Activated T-cell treated with anti-CD3 and anti-CD28 coated beads, Interleukin-2, amount 50 U/mL, for 1 hour (primary cell): ENCODE results near the gene UVRAG.
"Not testable (repeated sequence)": the region's sequence is repeated elsewhere in the genome, so short reads cannot be mapped to it uniquely, and the experiment has no call there.

ENCODE experiments used
- DNase-seq: peaks from one replicate; pipeline ENCODE4 v3.0.0-alpha.2; 2020

UVRAG gene

DNA sequence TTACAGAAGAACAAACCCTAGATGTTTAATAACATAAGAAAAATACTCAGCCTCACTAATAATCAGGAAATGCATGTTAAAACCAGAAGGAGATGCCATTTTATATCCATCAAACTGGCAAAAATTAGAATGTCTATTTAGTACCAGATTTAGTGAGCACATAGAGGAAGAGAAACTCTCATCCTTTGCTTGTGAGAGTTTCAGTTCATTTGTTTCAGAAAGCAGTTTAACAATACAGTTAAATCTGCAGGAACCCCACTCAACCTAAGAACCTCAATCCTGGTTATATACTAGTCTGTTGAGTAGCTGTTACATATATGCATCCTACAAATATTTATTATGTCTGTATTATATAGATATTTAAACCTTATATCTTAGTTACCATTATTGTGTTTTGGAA, 218.7 kb downstream of the UVRAG start:
- no peak for DNase-seq

DNA sequence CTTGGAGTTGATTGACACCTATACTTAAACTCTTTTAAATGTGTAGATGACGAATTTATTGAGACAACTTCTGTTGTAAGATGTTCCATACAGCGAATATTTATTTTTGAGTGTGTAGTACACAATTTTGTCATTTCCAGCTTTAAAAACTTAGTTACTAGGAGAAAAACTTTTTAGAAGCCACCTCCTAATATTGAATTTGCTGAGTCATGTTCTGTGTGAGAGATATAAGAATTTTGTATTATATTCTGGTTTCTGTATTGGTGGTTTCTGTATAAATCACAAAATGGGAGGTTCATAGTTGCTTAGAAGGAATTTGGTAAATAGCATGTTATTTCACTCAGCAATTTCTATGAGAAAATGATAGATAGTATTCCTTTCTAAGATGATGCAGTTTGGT, 220.0 kb downstream of the UVRAG start:
- DNase-seq = no peak

DNA sequence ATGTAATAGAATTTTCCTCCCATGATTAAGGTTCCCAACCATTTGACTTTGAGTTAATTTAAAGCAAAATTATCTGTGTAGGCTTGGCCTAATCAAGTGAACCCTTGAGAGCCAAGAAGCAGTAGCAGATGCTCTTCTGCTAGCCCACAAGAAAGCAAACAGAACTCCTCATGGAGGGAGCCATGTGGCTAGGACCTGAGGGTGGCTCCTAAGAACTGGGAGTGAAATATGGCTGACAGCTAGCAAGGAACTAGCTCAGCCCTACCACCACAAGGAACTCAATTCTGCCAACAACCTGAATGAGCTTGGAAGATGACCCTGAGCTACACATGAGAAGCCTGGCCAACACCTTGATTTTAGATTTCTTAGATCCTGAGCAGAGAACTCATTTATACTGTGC, 223.6 kb downstream of the UVRAG start:
- DNase-seq = no peak

DNA sequence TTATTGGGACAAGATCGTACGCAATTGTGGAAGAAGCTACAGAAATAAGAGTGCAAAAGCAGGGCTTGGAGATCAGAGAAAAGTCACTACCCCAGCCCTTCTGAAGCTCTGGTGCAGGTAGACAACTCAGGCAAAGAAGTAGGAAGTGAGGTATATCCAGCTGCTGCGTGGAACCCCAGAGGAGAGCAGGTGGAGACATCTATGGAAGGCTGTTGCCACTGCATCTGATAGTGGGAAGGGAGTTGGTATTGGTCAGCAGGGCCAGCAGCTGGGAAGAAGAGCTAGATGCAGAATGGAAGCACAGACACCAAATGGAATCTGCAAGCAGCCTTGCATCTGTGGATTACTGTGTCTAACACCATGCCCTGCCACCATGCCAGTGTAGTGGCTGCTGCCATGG, 226.2 kb downstream of the UVRAG start:
- no peak for DNase-seq

DNA sequence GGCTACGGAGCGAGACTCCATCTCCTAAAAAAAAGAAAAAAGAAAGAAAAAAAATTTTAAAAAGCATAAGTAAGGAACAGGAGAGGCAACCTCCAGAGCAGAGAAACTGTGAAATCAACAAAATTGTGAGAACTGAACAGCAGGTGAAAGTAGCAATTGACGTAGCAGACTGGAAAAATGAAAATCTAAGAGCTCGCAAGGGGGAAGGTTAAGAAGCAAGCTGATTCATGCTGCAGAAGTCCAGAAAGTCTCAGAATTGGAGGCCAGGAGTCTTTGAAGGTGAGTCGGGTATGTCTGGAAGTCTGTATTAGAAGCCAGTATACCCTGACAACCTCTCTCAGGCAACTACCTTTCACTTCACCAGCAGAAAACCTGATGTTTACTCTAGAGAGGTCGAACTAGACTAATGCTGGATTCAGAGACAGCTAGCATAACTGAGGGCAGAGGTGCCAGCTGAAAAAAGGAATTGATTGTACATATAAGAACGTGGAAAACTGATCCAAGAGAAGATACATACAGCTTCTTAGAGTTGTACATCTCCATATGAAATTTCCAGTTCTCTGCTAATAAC, 229.8 kb downstream of the UVRAG start:
- no peak for DNase-seq

DNA sequence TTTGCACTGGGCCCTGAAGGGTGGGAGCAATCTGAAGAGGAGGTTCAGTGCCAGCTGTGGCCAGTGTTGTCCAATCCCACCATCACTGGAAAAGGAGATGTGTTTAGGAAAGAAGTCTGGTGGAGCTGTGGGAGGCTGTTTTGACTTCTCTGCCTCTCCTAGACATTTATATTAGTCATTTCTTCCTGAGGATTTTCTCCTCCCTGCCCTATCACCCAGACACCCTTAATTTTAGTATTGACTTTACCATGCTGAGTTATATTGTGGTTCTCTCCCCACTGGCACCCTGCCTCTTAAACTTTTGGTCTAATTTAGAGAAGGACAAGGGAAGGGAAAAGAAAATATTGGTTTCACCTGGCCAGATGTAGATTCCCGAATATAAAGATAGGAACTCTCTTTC, 232.2 kb downstream of the UVRAG start:
- DNase-seq = no peak

DNA sequence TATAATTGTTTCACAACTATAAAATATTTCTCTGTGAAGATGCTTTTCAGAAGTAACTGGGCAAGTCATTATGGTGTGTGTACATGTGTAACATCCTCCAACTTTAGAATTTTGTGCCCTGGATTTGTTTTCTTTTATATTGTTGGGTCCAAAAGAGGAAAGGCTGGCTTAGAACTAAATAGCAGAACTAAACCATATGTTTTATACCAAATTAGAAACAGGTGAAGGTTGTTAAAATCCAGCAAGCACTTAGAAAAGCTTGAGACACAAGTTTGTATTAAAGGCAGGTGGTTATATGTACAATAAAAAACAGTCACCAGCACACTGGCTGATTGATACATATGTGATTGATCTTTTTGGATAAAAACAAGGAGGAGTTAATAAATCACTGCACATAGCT, 232.8 kb downstream of the UVRAG start:
- no peak for DNase-seq

DNA sequence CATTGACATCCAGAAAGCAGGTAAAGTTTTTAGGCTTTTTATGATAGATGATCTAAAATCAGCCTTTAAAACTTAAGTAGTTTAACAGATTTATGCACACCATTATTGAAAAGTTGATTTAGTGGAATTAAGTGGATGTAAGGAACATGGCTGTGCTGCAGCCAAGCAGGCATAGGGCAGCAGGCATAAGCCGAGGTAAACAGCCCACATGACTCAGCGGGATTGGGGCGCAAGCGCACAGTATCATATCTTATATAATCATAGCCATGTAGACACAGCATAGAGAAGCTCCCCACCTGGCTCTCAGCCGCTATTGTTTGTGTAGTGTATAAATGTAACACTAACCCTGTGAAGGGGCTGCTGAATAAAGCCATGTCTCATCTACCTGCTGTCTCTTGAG, 233.8 kb downstream of the UVRAG start:
- no peak for DNase-seq

DNA sequence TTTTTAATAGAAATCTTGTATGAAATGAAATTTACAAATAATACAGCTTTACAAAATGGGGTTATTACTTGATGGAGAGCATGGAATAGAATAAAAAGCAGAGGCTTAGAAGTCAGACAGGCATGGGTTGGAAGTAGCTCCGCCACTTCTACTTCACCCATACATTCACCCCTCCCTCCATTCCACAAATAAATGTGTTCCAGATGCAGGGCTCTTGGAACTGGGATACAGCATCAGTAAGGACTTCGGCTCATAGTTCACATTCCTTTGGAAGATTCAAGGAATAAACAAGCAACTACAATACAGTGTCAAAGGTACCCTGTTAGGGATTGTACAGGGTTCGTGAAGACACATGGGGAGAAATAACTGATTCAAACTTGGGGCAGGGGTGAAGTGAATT, 234.5 kb downstream of the UVRAG start:
- DNase-seq = no peak

DNA sequence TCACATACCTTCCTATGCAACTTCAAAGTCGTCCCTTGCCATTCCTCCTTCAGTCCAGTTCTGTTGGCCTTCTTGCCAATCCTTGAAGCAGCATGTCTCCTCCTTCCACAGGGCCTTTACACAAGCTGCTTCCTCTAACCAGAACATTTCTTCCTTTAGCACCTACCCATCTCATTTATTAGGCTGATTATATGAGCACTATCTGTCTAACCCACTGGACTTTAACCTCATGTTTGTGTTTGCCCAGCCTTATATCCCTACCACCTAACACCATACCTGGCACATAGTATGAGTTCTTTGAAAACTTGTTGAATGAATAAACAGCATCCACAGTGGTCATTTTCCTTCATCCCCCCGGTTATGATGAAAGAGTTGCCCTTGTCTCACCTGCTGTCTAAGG, 236.9 kb downstream of the UVRAG start:
- no peak for DNase-seq

DNA sequence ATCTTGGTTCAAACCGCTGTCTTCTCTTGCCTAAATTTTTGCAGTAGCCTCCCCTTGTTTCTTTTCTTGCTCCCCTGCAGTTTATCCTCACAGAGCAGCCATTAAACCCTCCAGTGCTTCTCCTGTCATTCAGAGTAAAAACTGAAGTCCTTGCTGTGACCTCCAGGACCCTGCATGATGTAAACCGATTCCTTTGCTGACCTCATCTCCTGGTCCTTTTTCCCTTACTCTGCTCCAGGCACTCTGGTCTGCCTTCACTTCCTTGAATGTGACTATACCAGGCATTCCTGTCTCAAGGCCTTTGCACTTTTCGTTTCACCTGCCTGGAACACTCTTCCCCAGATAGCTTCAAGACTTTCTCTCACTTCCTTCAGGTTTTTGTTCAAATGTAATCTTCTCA, 239.3 kb downstream of the UVRAG start:
- no peak for DNase-seq

DNA sequence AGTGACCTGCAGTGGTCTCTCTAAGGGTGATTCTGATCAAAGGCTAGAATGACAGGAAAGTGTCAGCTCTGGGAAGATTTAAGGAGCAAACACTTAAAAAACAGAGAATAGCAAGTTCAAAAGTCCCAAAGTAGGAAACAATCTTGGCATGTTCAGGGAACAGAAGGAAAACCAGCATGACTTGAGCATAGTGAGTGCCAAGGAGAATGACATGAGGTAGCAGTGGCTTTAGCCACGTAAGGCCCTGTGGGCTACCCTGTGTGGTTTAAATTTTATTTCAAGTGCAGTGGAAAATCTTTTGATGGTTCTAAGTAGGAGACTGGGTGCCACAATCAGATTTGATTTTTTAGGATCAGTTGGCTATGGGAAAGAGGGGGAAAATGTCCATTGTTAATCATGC, 241.9 kb downstream of the UVRAG start:
- no peak for DNase-seq

DNA sequence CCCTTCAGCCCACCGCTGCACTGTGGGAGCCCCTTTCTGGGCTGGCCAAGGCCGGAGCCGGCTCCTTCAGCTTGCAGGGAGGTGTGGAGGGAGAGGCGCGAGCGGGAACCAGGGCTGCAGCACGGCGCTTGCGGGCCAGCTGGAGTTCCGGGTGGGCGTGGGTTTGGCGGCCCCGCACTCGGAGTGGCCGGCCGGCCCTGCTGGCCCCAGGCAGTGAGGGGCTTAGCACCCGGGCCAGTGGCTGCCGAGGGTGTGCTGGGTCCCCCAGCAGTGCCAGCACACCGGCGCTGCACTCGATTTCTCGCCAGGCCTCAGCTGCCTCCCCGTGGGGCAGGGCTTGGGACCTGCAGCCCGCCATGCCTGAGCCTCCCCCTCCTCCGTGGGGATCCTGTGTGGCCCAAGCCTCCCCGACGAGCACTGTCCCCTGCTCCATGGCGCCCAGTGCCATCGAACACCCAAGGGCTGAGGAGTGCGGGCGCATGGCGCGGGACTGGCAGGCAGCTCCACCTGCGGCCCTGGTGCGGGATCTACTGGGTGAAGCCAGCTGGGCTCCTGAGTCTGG, 245.5 kb downstream of the UVRAG start:
- not testable (repeated sequence) for DNase-seq

DNA sequence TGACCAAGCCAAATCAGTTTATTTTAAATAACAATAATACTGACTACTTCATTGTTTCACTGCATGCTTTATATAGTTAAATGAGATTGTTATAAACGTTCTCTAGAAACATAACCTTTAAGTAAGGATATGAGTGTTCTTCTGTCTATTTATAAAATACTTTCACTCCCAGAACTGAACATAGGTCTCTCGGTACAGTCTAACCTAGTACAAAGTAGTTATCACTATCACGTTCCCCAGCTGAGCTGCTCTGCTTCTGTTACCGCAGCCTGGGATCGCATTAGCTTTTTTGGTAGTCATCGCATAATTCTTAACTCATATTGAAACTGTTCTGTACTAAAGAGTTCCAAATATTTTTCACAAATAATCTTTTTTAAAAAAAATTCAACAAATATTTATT, 247.7 kb downstream of the UVRAG start:
- DNase-seq = no peak

DNA sequence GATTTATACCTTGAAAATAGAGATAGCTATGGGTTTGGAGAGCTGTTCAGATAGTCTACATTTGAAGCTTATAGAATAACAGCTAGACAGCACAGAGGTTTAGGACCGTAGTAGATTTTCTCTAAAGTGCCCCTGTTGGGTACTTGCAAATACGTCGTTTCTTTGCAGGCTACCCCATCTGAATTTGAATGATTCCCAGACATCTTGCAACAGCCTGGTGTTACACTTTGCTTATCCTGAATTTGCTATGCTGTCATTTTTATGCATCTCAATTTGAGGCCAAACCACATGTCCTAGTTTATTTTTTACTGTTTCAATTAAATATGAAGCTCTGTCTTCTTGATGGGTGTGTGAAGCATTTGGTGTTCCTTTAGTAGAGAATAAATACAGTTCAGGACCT, 249.2 kb downstream of the UVRAG start:
- no peak for DNase-seq

DNA sequence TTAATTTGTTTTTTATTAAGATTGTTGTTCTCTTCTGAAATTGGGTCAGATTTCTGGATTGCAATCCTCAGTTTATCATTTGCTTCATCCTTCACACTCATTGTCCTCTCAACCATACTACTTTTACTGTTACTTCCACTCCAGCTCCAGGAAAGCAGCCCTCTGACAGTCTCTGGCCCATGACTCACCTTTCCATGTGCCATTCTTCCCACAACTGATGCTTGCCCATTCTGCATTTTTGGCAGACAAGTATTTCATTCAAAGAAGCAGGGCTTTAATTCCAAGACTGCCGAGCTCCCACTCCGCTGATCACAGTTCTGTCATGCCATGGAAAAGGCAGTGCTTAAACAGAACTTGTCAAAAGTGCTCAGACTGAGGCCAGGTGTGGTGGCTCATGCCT, 252.1 kb downstream of the UVRAG start:
- no peak for DNase-seq

DNA sequence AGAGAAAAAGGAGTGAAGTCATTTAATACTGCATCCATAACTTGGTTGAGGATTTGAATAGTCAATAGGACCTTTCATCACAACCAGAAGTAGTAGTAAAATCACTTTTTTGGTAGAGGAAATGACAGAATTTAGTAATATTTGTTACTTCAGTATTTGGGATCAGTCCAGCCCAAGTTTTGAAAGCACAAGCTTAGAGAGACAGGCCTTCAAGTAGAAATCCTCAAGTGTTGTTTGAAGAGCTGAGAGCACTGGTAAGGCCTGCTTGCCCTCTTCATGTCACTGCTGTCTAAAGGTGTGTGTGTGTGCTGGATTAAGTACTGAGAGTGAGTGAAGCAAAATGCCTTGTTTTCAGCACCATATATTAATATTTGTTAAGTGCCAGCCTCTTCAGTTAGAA, 254.0 kb downstream of the UVRAG start:
- no peak for DNase-seq

DNA sequence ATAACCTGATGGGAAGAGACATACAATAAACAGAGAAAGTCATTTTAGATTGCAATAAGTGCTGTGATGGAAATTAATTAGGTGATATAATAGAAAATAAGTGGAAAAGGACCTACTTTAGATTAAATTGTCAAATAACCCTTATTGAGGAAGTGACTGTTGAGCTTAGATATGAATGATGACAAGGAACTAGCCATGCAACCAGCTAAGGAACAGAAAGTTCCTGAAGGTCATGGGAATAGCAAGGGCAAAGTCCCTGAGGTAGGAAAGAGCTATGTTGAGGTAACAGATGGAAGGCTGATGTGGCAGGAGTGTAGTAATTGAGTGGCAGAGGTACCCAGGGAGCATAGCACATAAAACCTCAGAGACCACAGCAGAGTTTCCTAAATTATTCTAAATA, 256.1 kb downstream of the UVRAG start:
- DNase-seq = no peak

DNA sequence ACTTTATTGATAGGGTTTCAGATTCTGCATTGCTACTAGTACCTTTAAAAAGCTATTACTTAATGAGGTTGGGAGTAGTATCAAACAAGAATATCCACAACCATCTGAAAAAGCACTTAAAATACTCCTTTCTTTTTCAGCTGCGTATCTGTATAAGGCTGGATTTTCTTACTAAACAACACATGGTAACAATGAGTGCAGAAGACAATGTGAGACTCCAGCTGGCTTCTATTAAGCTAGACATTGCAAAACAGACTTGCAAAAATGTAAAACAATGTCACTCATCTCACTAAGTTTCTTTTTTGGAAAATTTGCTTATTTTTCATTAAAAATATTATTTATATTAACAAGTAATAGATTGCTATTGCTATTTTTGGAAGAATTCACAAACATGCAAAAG, 258.7 kb downstream of the UVRAG start:
- no peak for DNase-seq

DNA sequence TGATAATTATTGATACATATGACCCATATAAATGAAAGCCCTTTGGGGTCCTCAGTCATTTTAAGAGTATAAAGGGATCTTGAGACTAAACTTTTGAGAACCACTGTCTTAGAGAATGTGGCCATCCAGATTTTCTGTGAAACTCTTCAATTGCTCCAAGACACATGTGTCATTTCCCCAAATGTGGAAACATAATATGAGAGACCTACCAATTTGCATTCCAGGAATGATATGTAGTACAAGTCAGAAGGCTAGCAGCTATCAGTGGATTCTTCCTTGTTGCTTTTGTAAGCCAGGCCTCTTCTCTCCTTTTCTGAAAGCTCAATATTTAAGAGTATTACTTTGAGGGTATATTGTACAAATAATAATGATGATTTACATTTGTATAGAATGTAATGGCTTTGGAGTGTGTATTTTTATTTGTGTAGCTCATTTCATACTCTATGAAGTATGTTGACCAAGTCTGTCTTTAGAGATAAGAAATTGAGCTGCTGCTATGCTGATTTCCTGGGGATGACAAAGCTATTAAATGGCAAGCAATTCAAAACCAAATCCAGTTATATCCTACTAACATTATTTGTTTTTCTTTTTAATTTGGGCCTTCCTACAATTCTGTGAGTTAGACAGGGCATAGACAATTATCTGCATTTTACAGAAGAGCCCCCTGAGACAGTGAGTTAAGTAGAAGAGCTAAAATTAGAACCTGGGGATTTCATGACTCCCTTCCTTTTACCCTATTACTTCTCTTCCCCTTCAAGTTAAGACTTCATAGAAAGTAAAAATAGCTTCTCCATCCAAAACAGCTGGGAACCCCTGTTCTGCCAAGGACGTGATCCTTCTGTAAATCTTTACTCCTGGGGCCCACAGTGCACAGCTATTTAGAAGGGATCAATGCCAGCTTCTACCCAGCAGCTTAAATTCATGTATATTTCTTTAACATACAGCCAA, 259.4 kb downstream of the UVRAG start:
- DNase-seq = no peak

DNA sequence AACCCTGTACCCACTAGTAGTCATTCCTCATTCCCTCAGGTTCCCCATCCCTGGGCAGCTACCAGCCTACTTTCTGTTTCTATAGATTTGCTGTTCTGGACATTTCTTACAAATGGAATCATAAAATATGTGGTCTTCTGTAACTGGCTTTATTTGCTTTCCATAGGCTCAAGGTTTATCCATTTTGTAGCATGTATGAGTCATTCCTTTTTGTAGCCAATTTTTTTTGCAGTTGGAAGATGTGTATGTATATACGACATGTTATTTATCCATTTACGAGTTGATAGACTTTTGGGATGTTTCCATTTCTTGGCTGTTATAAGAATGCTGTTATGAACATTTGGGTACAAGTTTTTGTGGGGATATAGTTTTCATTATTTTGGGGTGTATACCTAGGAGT, 260.7 kb downstream of the UVRAG start:
- DNase-seq = no peak

DNA sequence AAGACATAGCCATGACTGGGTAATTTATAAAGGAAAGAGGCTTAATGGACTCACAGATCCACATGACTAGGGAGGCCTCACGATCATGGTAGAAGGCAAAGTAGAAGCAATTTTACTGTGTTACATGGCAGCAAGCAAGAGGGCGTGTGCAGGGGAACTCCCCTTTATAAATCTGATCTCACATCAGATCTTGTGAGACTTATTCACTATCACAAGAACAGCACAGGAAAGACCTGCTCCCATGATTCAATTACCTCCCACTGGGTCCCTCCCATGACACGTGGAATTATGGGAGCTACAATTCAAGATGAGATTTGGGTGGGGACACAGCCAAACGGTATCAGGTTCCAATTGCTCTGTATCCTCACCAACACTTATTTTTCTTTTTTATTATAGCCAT, 261.2 kb downstream of the UVRAG start:
- DNase-seq = not testable (repeated sequence)

DNA sequence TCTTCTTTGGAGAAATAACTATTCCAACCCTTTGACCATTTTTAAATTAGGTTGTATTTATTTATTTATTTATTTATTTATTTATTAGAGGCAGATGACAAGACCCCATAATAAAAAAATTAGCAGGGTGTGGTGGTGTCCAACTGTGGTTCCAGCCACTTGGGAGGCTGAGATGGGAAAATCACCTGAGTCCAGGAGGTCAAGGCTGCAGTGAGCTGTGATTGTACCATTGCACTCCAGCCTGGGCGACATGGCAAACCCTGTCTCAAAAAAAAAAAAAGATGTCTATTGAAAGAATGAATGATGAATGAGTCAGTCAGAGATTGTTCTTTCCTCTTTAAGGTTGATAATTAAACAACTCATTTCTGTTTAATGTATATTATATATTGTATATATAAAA, 261.7 kb downstream of the UVRAG start:
- no peak for DNase-seq

DNA sequence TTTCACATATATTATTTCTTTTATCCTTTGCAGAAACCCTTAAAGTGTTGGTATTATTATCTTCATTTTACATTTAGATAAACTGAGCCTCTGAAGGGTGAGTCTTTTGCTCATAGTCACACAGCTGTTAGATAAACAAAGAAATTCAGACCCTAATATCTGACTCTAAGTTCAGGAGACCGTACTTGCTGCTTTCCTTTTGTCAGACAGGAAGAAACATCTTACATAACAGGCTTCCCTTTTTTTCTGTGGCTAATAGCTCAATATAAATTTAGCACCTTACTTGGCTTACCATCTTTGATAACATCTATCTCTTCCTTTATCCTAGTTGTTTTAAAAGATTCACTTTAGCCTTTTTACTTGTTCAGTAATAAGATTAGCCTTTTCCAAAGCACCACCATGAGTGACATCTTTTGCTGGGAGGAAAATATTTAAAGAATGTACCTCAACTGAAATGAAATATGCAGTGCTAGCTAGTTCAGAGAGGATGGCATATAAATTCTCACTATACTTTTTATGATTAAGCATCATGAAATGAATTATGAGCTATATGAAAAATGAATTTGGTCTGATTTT, 262.7 kb downstream of the UVRAG start:
- DNase-seq = no peak
